Calu3 (cell line): ENCODE data around the gene GALNTL6. TPM values are rescaled to one million over a fixed set of nuclear protein-coding genes. Genes with fewer than 3 reads are reported as not detected.

Experiments used
- BruUV-seq: library from RNA; stranded (reverse); fragments of 400-500 nt; replicated peaks from 2 replicates; lab custom pipeline; 2021; lab: Mats Ljungman, UMichigan
- CTCF ChIA-PET: fragments of 300-600 bp; sonication (Branson Sonifier 250); formaldehyde crosslinking; loops from one replicate; lab custom pipeline; 2022; ENCODE audit warnings: antibody characterized with exemption; lab: Charles Lee
- DNase-seq: peaks from one replicate; pipeline ENCODE4 v3.0.0; 2022
- H3K27ac Mint-ChIP-seq: one replicate; pipeline ENCODE4 v1.8.0; 2022; ENCODE audit warnings: mixed read lengths; ENCODE audit not compliant: unreplicated experiment
- H3K27me3 Mint-ChIP-seq: one replicate; pipeline ENCODE4 v1.8.0; 2022; ENCODE audit warnings: mixed read lengths; ENCODE audit not compliant: unreplicated experiment
- H3K36me3 Mint-ChIP-seq: one replicate; pipeline ENCODE4 v1.8.0; 2022; ENCODE audit warnings: mild to moderate bottlenecking, moderate library complexity, mixed read lengths; ENCODE audit not compliant: insufficient read depth, unreplicated experiment
- H3K4me1 Mint-ChIP-seq: one replicate; pipeline ENCODE4 v1.8.0; 2022; ENCODE audit warnings: mild to moderate bottlenecking, low read depth, mixed read lengths; ENCODE audit not compliant: unreplicated experiment
- H3K4me3 Mint-ChIP-seq: one replicate; pipeline ENCODE4 v1.8.0; 2022; ENCODE audit warnings: mild to moderate bottlenecking, low read depth, moderate library complexity, mixed read lengths; ENCODE audit not compliant: unreplicated experiment
- H3K9me3 Mint-ChIP-seq: one replicate; pipeline ENCODE4 v1.8.0; 2022; ENCODE audit warnings: low read depth, mixed read lengths; ENCODE audit not compliant: unreplicated experiment
- CTCF ChIP-seq: fragments of 200-600 bp; IDR thresholded peaks from one replicate; pipeline ENCODE4 v1.8.0; 2022; ENCODE audit warnings: antibody characterized with exemption; ENCODE audit not compliant: unreplicated experiment
- intact Hi-C: fragments of 100-400 bp; cut with micrococcal nuclease; formaldehyde crosslinking; loops from one replicate; pipeline ENCODE4 v1.10.0; 2022; ENCODE audit not compliant: unreplicated experiment
- total RNA-seq: library from RNA; stranded (reverse); gene quantifications from 2 replicates; pipeline ENCODE4 v1.2.3, GENCODE V29; 2022

GALNTL6 gene
- total RNA-seq, 1 experiment from 2014 or later: not detected

GRCh38 chr4:172938870-172939269 lies 1125.7 kb downstream of the GALNTL6 start:
- DNase-seq: no peak
- BruUV-seq: no TSS peak
- no peaks in the 10 kb centered on the region for H3K36me3 Mint-ChIP-seq
- CTCF ChIA-PET: no interaction called here
- no peaks in the 10 kb centered on the region for H3K9me3 Mint-ChIP-seq
- TF ChIP-seq CTCF: no peak
- intact Hi-C loops: no loop called here
- no peak overlapping the region for H3K4me3 Mint-ChIP-seq
- H3K27ac Mint-ChIP-seq: no peak overlapping the region
- H3K27me3 Mint-ChIP-seq: no peaks in the 10 kb centered on the region
- no peaks in the 10 kb centered on the region for H3K4me1 Mint-ChIP-seq

- no peak for TF ChIP-seq CTCF
- BruUV-seq: no TSS peak
- CTCF ChIA-PET: no interaction called here
- no peak overlapping the region for H3K27ac Mint-ChIP-seq
- H3K27me3 Mint-ChIP-seq: no peaks in the 10 kb centered on the region
- H3K9me3 Mint-ChIP-seq: no peaks in the 10 kb centered on the region
- intact Hi-C loops: no loop called here
- no peak overlapping the region for H3K4me3 Mint-ChIP-seq
- H3K4me1 Mint-ChIP-seq: no peaks in the 10 kb centered on the region
- no peaks in the 10 kb centered on the region for H3K36me3 Mint-ChIP-seq
- no peak for DNase-seq
Observed at GRCh38 chr4:172942840-172943239, 1129.6 kb downstream of the GALNTL6 start.

GRCh38 chr4:172945611-172946010 lies 1132.4 kb downstream of the GALNTL6 start:
- no peak for DNase-seq
- Mint-ChIP-seq H3K27ac (no peak overlapping the region), H3K36me3 (no peaks in the 10 kb centered on the region), H3K4me1 (no peaks in the 10 kb centered on the region), H3K27me3 (no peaks in the 10 kb centered on the region), H3K9me3 (no peaks in the 10 kb centered on the region), H3K4me3 (no peak overlapping the region)
- intact Hi-C loops: no loop called here
- no peak for TF ChIP-seq CTCF
- CTCF ChIA-PET: no interaction called here
- no TSS peak for BruUV-seq

DNA sequence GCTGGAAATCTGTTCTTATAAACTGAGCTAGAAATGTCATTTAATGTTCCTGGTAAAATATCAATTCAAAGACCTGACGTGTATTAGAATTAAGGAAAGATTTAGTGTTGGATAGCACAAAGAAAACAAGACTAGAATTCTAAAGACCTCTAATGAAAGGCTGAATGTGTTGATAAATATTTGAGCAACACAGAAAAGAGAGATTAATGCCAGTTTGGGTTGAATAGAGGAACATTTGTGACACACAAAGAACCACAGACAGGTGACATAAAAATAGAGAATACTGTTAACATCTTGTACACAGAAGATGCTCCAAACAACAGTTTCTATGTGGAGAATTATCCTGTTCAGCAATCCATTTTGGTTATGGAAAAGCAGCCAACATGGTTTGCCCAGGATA lies 1133.3 kb downstream of the GALNTL6 start:
- Mint-ChIP-seq H3K4me1 (no peaks in the 10 kb centered on the region), H3K36me3 (no peaks in the 10 kb centered on the region), H3K27me3 (no peaks in the 10 kb centered on the region), H3K4me3 (no peak overlapping the region), H3K27ac (no peak overlapping the region), H3K9me3 (no peaks in the 10 kb centered on the region)
- CTCF ChIA-PET: no interaction called here
- intact Hi-C loops: no loop called here
- no TSS peak for BruUV-seq
- no peak for TF ChIP-seq CTCF
- DNase-seq: no peak
